Hematopoietic multipotent progenitor cell treated with erythropoietin and hydrocortisone succinate and interleukin-3 and kit ligand, for 15 days (in vitro differentiated cells): ENCODE measurements around the gene MSX2.

Experiments used
- DNase-seq: peaks from one replicate; pipeline ENCODE4 v3.0.0-alpha.2; 2015; ENCODE audit warnings: low spot score

The MSX2 gene

DNA sequence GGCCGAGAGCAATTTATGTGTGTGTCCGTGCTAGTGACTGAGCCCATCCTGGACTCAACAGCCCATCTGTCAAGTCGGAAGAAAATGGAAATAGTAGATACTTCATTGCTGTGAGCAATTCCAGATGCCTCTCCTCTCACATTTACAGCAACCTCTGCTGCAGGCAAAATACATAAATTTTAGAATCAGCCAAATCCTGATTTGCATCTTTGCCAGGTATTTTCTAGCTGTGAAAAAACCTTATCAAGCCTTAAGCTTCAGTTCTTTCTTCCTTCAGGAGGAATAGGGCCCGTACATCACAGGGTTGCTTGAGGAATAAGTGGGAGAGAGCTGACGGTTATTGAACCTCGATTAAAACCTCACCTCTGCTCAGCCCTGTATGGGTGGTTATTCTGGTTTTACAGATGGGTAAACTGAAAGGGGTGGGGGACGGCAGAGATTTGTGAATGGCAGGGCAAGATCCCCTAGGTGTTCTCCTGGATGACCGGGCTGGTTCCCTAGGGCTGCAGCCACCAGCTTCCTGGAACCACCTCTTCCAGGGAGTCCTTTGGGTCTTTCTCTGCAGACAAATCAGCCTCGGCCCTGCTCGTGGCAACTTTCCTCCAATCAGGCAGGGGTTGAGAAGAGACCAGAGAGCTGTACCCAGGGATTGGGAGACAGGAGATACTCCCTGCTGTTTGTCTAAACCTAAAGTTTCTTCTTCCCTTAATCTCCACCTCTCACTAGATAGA, 5.3 kb upstream of the MSX2 start:
- DNase-seq: no peak

DNA sequence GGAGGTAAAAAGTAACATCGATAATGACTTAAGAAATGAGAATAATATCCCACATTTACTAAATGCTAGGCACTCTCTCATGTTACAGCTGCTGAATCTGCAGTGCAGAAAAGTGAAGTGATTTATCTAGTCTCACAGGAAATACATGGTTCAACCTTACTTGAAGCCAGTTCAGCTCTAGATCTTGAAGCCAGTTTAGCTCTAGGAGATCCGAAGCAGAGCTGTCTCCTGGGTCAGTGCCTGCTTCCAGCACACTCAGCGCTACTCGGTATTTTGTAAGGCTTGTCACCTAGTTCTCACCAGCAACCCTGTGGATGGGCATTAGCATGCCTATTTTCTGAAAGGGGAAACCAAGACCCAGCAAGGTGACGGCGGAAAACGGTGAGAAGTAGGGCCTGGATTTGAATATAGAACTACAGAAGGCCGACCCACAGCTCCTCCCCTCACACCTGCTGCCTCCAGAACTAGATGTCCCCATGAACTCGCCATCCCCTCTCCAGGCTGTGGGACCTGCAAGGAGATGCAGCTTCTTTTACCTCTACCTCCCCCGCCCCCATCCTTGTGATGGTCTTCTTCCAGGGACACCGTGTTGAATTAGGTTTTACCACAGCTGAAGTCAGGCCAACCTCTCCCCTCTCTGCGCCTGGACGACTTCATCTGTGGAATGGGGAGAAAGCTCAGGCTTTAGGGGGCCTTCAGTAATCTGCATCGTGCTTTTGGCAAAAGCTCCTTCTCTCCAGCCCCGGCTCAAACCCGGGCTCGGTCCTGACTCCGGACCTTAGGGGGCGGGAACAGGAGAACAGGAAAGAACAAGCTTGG, 4.4 kb upstream of the MSX2 start:
- DNase-seq: no peak

DNA sequence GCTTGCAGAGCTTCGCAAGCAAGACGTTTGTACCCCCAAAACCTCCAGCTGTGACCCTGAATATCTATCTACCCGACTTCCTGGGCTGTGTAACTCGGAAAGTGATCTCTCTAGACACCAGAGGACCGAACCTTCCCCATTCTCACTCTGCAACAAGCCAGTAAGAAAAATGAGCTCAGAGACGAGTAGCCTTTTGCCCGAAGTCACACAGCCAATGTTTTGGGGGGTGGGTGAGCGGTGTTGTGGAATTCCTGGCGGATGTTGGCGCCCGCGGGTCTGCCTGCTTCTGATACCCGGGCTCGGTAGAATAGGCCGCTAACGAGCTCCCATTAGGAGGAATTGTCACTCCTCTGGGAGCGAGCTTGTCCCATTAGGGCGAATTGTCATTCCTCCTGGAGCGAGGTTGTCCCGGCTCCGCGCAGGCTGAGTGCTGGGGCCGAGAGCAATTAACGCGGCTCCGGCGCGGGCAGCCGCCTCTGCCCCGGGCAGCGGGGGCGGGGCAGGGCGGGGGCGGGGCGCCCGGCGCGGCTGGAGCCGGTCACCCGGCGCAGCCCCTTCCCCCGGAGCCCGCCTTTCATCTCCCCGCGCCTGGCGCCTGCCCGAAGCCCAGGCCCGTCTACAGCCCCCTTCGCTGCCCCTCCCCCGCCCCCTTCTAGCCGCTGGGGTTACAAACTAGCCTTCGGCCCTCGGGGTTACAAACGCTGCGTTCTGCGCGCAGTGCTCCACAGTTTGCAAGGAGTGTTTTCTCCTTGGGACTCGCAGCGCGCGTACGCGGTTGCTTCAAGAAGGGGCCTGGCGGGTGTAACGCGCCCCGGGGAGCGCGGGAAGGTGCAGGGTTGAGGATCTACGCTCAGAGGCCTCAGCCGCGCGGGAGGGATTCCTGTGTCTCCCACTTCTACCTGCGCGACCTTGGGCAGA, 3.5 kb upstream of the MSX2 start:
- no peak for DNase-seq

- no peak for DNase-seq
Observed at GRCh38 chr5:174721530-174722432, 2.6 kb upstream of the MSX2 start.

- no peak for DNase-seq
Observed at GRCh38 chr5:174722500-174722899, 1.9 kb upstream of the MSX2 start.

- no peak for DNase-seq
Observed at GRCh38 chr5:174723315-174723978, 935 bp upstream of the MSX2 start.

DNA sequence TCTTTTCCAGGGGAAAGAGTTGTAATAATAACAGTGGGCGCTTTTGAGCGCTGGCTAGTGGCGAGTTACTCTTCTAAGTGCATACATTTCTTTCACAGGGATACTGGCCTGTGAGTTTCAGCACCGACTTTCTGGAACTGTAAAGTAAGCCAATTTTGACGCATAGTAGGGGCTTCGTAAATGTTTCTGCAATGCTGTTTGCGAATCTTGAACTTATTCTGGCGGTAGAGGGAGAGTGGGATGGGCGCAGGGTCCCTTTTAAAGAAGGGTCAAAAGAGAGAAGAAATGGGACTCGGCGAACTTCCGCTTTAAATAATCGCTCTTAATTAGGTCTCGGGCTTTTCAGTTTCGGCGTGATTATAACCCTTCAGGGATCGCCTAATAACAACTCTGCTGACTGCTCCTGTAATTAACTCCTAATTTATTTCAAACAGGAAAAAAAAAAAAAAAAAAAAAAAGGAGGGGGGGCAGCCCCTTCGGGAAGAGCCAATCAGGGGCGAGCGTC, 351 bp upstream of the MSX2 start:
- no peak for DNase-seq

DNA sequence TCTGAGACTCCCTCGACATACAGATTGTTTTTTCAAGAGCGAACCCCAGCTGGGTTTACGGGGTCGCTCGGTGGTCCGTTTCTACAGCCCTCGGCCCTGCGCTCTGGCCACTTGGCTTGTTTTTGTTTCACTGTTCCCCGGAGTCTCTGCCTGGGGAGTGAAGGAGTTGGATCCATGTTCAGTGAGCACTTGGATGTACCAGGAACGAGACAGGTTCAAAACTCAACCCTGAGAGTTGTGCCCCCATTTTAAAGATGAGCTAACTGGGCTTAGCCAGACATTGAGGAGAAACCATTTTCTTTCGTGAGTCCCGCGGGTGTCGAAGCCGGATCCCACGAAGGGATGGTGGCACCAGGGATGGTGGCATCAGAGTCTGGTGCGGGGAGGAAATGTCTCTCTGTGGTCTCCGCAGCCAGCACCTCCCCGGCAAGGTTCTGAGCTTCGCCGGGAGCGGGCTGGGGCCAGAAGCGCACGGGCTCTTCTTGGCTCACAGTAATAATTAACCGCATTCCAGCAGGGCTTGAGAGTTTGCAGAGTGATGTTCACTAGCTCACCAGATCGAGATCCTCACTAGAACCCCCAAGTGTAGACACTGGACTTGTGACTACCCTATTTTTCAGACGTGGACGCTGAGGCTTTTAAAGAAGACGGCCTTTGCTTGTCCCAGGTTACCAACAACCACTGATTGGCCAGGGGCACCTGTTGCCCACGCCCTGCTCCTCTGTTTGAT, 1.0 kb downstream of the MSX2 start:
- no peak for DNase-seq

GRCh38 chr5:174725991-174726601, 1.7 kb downstream of the MSX2 start:
- DNase-seq: no peak

DNA sequence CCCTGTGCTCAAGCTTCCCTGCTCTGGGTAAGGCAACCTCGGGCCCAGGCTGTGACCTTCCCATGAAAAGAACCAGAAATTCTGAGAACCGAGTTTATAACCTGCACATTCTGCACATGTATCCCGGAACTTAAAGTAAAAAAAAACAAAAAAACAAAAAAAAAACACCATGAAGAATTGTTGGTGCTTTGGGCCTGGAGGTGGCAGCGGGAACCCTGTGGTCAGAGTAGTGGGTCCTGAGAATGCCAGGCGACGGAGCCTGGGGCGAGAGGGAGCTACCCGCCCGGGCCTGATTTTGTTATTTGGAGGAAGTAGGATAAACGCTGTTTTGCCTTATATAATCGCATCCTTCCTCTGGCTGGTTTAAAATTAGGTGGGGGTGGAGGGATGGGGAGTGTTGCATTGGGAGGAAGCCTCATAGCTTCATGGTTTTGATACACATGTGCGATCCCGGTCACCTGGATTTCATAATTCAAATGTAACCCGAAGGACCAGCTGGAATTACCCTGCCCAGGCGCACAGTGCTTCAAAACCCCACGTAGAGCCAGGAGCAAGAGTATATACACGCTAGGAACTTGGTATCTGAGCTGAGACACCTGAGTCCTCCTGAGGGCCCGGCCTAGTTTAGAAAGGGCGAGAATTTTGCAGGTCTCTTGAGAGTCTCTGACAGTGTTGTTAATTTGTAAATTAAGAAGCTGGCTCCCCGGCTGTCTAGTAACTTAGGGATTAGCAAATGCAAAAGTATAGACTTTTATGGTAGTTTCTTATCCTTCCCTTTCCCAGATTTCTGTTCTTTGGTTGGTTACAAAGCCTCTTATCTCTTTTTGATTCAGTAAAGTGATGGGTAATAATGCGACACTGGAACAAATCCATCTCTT, 2.8 kb downstream of the MSX2 start:
- no peak for DNase-seq

GRCh38 chr5:174727794-174728680, 3.7 kb downstream of the MSX2 start:
- no peak for DNase-seq

- DNase-seq: no peak
Observed at GRCh38 chr5:174729075-174729680, 4.8 kb downstream of the MSX2 start.

DNA sequence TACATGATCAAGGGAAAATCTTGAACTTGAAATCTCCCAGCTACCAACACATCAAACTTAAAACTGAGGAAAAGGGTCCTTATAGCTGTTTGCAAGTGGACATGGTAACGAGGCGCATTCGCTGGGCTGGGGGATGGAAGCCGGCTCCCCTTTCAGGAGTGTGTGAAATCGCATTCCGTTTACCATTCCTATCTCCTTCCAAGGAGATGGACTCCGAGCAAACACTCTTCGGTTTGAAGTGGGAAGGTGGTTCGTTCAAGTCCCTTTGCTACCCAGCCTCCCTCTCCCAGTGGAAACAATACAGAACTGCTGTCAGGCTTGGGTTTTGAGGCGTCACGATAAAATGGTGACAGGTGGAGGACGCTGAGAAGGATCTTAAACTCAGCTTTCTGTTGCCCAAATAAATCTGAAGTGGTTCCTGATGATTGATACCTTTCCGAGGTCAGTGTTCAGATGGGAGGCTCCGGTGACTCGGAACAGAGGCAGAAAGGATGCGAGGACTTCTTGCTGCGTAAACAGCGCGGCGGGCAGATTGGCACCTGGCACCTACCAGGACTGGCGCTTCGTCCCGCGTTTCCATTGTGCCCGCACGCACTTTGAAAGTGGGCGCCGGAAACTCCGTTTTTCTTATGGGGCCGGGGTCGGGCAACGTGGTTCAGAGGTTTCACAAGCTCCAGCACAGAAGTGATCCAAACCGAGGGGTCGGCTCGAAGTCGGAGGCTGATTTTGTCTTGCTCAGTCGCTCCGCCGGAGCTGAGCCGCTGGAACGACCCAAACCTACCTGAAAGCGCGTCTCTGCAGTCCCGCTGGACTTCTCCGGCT, 7.0 kb downstream of the MSX2 start:
- DNase-seq: no peak

GRCh38 chr5:174732036-174733020, 7.9 kb downstream of the MSX2 start:
- no peak for DNase-seq
